H9 (cell line): Measurements from ENCODE around the gene SCN1A. TPM values are rescaled to one million over a fixed set of nuclear protein-coding genes. Genes with fewer than 3 reads are reported as not detected.

Experiments used
- DNase-seq: peaks from one replicate; pipeline ENCODE4 v3.0.0-alpha.2; 2017
- H2AFZ ChIP-seq: one replicate; pipeline ENCODE4 v1.6.1; 2013; ENCODE audit warnings: mild to moderate bottlenecking, low read length, control low read depth, moderate library complexity
- H2AK5ac ChIP-seq: 2 replicates; pipeline ENCODE4 v1.6.1; 2013; ENCODE audit warnings: low read length, control low read depth, mixed read lengths; ENCODE audit not compliant: insufficient read length
- H2BK120ac ChIP-seq: one replicate; pipeline ENCODE4 v1.6.1; 2013; ENCODE audit warnings: low read depth, mild to moderate bottlenecking, low read length, control low read depth, inconsistent platforms; ENCODE audit not compliant: poor library complexity, severe bottlenecking
- H2BK12ac ChIP-seq: 2 replicates; pipeline ENCODE4 v1.6.1; 2013; ENCODE audit warnings: low read length, control low read depth, mixed read lengths, low read depth; ENCODE audit not compliant: insufficient read length
- H2BK15ac ChIP-seq: 2 replicates; pipeline ENCODE4 v1.6.1; 2013; ENCODE audit warnings: low read depth, low read length, control low read depth
- H2BK20ac ChIP-seq: one replicate; pipeline ENCODE4 v1.6.1; 2013; ENCODE audit warnings: low read depth, mild to moderate bottlenecking, low read length, control low read depth, inconsistent platforms; ENCODE audit not compliant: poor library complexity, severe bottlenecking
- H2BK5ac ChIP-seq: 2 replicates; pipeline ENCODE4 v1.6.1; 2013; ENCODE audit warnings: low read length, control low read depth, mixed read lengths; ENCODE audit not compliant: insufficient read length
- H3K14ac ChIP-seq: 2 replicates; pipeline ENCODE4 v1.6.1; 2013; ENCODE audit warnings: low read length, control low read depth; ENCODE audit not compliant: insufficient read depth
- H3K18ac ChIP-seq: 2 replicates; pipeline ENCODE4 v1.6.1; 2013; ENCODE audit warnings: low read depth, mild to moderate bottlenecking, mixed read lengths, low read length, control low read depth; ENCODE audit not compliant: insufficient read length
- H3K23ac ChIP-seq: 2 replicates; pipeline ENCODE4 v1.6.1; 2013; ENCODE audit warnings: low read length, control low read depth, mixed read lengths, low read depth; ENCODE audit not compliant: insufficient read length
- H3K23me2 ChIP-seq: 2 replicates; pipeline ENCODE4 v1.6.1; 2013; ENCODE audit warnings: low read depth, mild to moderate bottlenecking, mixed read lengths, low read length, control low read depth; ENCODE audit not compliant: insufficient read length, poor library complexity, severe bottlenecking
- H3K27ac ChIP-seq: 2 replicates; pipeline ENCODE4 v1.5.1; 2013; ENCODE audit warnings: low read length, control low read depth, mixed read lengths, low read depth; ENCODE audit not compliant: insufficient read length
- H3K27me3 ChIP-seq: 2 replicates; pipeline ENCODE4 v1.6.1; 2013; ENCODE audit warnings: low read length, control low read depth, inconsistent platforms; ENCODE audit not compliant: insufficient read depth
- H3K4ac ChIP-seq: 2 replicates; pipeline ENCODE4 v1.6.1; 2013; ENCODE audit warnings: low read depth, mild to moderate bottlenecking, control low read depth, inconsistent platforms, low read length, moderate library complexity
- H3K4me1 ChIP-seq: 2 replicates; pipeline ENCODE4 v1.6.1; 2013; ENCODE audit warnings: low read length, control low read depth, inconsistent platforms; ENCODE audit not compliant: insufficient read depth
- H3K4me2 ChIP-seq: 2 replicates; pipeline ENCODE4 v1.6.1; 2013; ENCODE audit warnings: low read length, control low read depth, mixed read lengths; ENCODE audit not compliant: insufficient read length, insufficient read depth
- H3K56ac ChIP-seq: 2 replicates; pipeline ENCODE4 v1.6.1; 2013; ENCODE audit warnings: low read depth, mild to moderate bottlenecking, mixed read lengths, low read length, control low read depth; ENCODE audit not compliant: insufficient read length
- H3K79me1 ChIP-seq: 2 replicates; pipeline ENCODE4 v1.6.1; 2013; ENCODE audit warnings: low read depth, mild to moderate bottlenecking, moderate library complexity, low read length, control low read depth, inconsistent platforms; ENCODE audit not compliant: insufficient read depth, poor library complexity, severe bottlenecking
- H3K79me2 ChIP-seq: 2 replicates; pipeline ENCODE4 v1.6.1; 2013; ENCODE audit warnings: low read length, control low read depth, inconsistent platforms; ENCODE audit not compliant: insufficient read depth
- H3K9ac ChIP-seq: 2 replicates; pipeline ENCODE4 v1.6.1; 2013; ENCODE audit warnings: low read length, control low read depth, mixed read lengths; ENCODE audit not compliant: insufficient read length; ENCODE audit errors: extremely low read depth
- H3K9me3 ChIP-seq: one replicate; pipeline ENCODE4 v1.6.1; 2013; ENCODE audit warnings: low read depth, low read length, inconsistent platforms; ENCODE audit not compliant: control insufficient read depth
- H3T11ph ChIP-seq: one replicate; pipeline ENCODE4 v1.6.1; 2013; ENCODE audit warnings: mild to moderate bottlenecking, low read length, control low read depth, inconsistent platforms
- H4K20me1 ChIP-seq: one replicate; pipeline ENCODE4 v1.6.1; 2013; ENCODE audit not compliant: control insufficient read depth, insufficient read length, insufficient read depth
- H4K5ac ChIP-seq: 2 replicates; pipeline ENCODE4 v1.6.1; 2013; ENCODE audit warnings: low read depth, mild to moderate bottlenecking, mixed read lengths, low read length, control low read depth; ENCODE audit not compliant: insufficient read length
- H4K8ac ChIP-seq: replicated peaks from 2 replicates; pipeline ENCODE4 v1.6.1; 2013; ENCODE audit warnings: low read length, control low read depth, mixed read lengths, low read depth; ENCODE audit not compliant: insufficient read length
- H4K91ac ChIP-seq: 2 replicates; pipeline ENCODE4 v1.6.1; 2013; ENCODE audit warnings: low read depth, mild to moderate bottlenecking, moderate library complexity, mixed read lengths, low read length, control low read depth; ENCODE audit not compliant: insufficient read length
- H3K27ac Mint-ChIP-seq, 3 experiments: 2 replicates in 2 of 3; 3 replicates in 1 of 3; pipeline ENCODE4 v1.8.0; 2020 to 2021; ENCODE audit warnings: mixed read lengths in 3 of 3, mild to moderate bottlenecking in 1 of 3, moderate library complexity in 1 of 3
- H3K27me3 Mint-ChIP-seq: 2 replicates; pipeline ENCODE4 v1.8.0; 2021; ENCODE audit warnings: low read depth, mild to moderate bottlenecking, moderate library complexity, mixed read lengths
- H3K36me3 Mint-ChIP-seq, 3 experiments: 2 replicates in 2 of 3; 3 replicates in 1 of 3; pipeline ENCODE4 v1.8.0; 2020 to 2021; ENCODE audit warnings: low read depth in 3 of 3, mixed read lengths in 3 of 3; ENCODE audit not compliant: insufficient read depth in 1 of 3
- H3K4me1 Mint-ChIP-seq, 2 experiments: 2 replicates each; pipeline ENCODE4 v1.8.0; 2020; ENCODE audit warnings: mixed read lengths in 2 of 2
- H3K4me3 Mint-ChIP-seq, 2 experiments: 2 replicates in 1 of 2; 3 replicates in 1 of 2; pipeline ENCODE4 v1.8.0; 2020 to 2021; ENCODE audit warnings: mild to moderate bottlenecking in 2 of 2, mixed read lengths in 2 of 2, moderate library complexity in 1 of 2
- H3K9me3 Mint-ChIP-seq, 2 experiments: 2 replicates in 1 of 2; 3 replicates in 1 of 2; pipeline ENCODE4 v1.8.0; 2020; ENCODE audit warnings: mild to moderate bottlenecking in 2 of 2, mixed read lengths in 2 of 2, moderate library complexity in 1 of 2
- CTCF ChIP-seq: fragments of 200-600 bp; sonication (generic); conservative IDR thresholded peaks from 3 replicates; pipeline ENCODE4 v1.8.0; 2021; ENCODE audit warnings: antibody characterized with exemption, mild to moderate bottlenecking
- WGBS: extraction: QIAGEN DNeasy Blood & Tissue Kit; methylation state at CpG from one replicate; pipeline ENCODE4 v1.1.7; 2013; ENCODE audit warnings: missing lambda C conversion rate, low lambda C conversion rate, mixed read lengths; ENCODE audit not compliant: insufficient read length; ENCODE audit errors: extremely low coverage; 5-methylcytosine and 5-hydroxymethylcytosine counted together
- total RNA-seq: library from RNA; stranded (reverse); gene quantifications from 2 replicates; pipeline ENCODE4 v1.2.1, GENCODE V29; 2021

Gene SCN1A
- total RNA-seq, 1 experiment from 2014 or later: 0.13 TPM

- Mint-ChIP-seq H3K36me3 (no peaks in the 10 kb centered on the region), H3K4me3 (no peak overlapping the region), H3K27me3 (no peaks in the 10 kb centered on the region), H3K4me1 (no peaks in the 10 kb centered on the region), H3K9me3 (no peaks in the 10 kb centered on the region), H3K27ac (no peak overlapping the region)
- H4K5ac ChIP-seq: no peak overlapping the region
- H3K23ac ChIP-seq: no peak overlapping the region
- H2BK5ac ChIP-seq: no peak overlapping the region
- H4K20me1 ChIP-seq: no peaks in the 10 kb centered on the region
- H3K79me2 ChIP-seq: no peaks in the 10 kb centered on the region
- H3K27me3 ChIP-seq: no peaks in the 10 kb centered on the region
- H3K4me1 ChIP-seq: no peaks in the 10 kb centered on the region
- no peak overlapping the region for H3K27ac ChIP-seq
- no peak overlapping the region for H4K91ac ChIP-seq
- H4K8ac ChIP-seq: no peak overlapping the region
- no peak overlapping the region for H3K14ac ChIP-seq
- no peak overlapping the region for H3K18ac ChIP-seq
- no CpG with 5 or more reads among the region's 2 CpGs for WGBS
- H2AK5ac ChIP-seq: no peak overlapping the region
- H2BK15ac ChIP-seq: no peak overlapping the region
- H3K9ac ChIP-seq: no peak overlapping the region
- H2BK20ac ChIP-seq: no peak overlapping the region
- no peak overlapping the region for H3K56ac ChIP-seq
- TF ChIP-seq CTCF: no peak
- H3K79me1 ChIP-seq: no peaks in the 10 kb centered on the region
- DNase-seq: no peak
- H3K23me2 ChIP-seq: no peaks in the 10 kb centered on the region
- no peak overlapping the region for H2BK120ac ChIP-seq
- H2BK12ac ChIP-seq: no peak overlapping the region
- no peak overlapping the region for H2AFZ ChIP-seq
- no peak overlapping the region for H3K4ac ChIP-seq
- no peak overlapping the region for H3T11ph ChIP-seq
- no peak overlapping the region for H3K4me2 ChIP-seq
- no peaks in the 10 kb centered on the region for H3K9me3 ChIP-seq
These were observed 53.8 kb downstream of the SCN1A start for GRCh38 chr2:166074011-166074410.
